ENCODE data around the gene ZBTB48.

DNA sequence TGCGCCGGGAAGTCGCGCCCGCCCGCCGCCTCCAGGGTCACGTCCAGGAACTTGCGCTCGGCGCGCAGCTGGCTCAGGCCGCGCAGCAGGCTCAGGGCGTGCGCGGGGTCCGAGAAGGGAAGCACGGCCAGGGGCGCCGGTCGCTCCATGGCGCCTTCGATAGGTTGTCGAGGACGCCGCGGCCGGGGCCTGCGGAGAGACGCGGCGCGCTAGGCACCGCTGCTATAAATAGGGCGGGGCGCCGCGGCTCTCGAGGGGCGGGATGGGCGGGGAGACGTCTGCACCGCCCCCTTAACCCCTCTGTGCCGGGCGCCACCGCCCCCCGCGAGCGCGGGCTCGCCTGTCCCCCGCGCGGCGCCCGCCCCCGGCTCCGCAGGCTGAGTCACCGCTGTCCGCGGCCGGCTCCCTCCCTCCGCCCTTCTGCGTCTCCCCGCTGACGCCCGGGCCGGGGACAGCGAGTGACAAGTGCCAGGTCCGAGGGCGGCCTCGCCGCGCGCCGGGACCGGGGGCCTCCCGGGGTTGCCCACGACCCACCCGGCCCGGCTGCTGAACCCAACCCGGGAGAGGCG is 23.0 kb downstream of the ZBTB48 start, which contains the start of gene KLHL21:
- TF ChIP-seq POLR2A (IDR thresholded peaks at IDR 0.05; ENCODE audit: low read length): peak; percentile 90
- TF ChIP-seq GATA1 (IDR thresholded peaks at IDR 0.05; ENCODE audit: low read depth, low read length): no peak
